KOPT-K1 (cell line): ENCODE results near the gene VILL.

ENCODE experiments used
- H3K27ac ChIP-seq: fragments of 200-600 bp; sonication (generic); 2 replicates; pipeline ENCODE4 v1.5.1; 2016; ENCODE audit warnings: antibody characterized with exemption, mild to moderate bottlenecking, low read depth, low read length; ENCODE audit not compliant: poor library complexity, severe bottlenecking
- H3K36me3 ChIP-seq: fragments of 200-600 bp; sonication (generic); 2 replicates; pipeline ENCODE4 v1.5.1; 2017; ENCODE audit warnings: antibody characterized with exemption, mild to moderate bottlenecking, low read length, moderate library complexity; ENCODE audit not compliant: insufficient read depth
- H3K9me3 ChIP-seq: fragments of 200-600 bp; sonication (generic); 2 replicates; pipeline ENCODE4 v1.5.1; 2017; ENCODE audit warnings: antibody characterized with exemption, low read length, mild to moderate bottlenecking; ENCODE audit not compliant: insufficient read depth, poor library complexity, severe bottlenecking

The VILL gene

DNA sequence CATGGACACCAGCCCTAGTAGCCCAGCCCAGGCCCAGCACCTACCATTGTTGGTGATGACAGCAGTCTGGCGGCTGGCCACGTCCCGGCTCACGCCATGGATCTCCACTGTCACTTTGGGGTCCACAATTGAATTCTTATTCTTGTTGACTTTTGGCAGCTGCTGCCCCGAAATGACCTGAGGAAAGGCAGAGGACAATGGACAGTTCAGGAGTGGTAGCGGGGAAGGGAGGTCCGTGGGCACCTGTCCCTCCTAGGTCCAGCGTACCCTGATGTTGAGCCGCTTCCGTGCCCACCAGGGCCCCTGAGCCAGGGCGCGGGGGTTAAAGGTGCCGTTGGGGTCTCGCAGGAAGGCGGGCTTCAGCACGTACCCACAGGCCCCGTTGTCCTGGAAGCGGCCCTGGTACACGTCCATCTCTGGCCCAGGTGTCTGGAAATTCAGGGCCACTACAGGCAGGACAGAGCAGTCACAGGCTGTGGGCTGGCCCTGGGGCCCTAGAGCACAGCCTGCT is 17.7 kb downstream of the VILL start:
- no peaks in the 10 kb centered on the region for H3K9me3 ChIP-seq
- peaks cover 52% of the 10 kb centered on the region for H3K36me3 ChIP-seq
- no peak overlapping the region for H3K27ac ChIP-seq

DNA sequence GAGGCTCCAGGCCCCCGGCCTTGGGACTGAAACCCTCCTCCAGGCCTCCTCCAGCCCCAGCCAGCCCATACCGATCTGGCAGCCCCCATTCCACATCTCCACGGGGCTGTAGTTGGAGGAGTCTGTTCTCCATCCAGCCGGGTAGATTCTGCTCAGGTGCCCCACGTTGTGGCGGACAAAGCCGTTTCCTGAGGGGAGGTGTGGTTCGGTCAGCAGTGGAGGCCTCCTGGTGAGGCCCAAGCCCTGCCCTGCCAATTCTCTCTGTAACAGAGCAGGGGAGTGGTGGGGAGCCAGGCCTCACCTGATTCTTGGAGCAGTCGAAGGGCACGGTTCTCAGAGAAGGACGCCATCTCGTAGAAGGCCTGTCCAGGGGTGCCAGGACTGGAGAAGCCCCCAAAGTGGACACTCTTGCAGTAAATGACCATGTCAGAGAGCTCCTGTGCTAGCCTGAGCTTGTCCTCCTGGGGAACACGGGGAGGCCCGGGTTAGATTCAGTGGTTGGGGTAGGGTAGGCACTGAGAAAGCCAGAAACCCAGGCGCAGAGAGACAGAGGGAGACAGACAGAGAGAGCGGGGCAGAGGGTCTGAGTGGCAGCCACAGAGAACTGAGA is 18.5 kb downstream of the VILL start:
- Histone ChIP-seq H3K9me3 (no peaks in the 10 kb centered on the region), H3K27ac (no peak overlapping the region), H3K36me3 (peaks cover 44% of the 10 kb centered on the region)

DNA sequence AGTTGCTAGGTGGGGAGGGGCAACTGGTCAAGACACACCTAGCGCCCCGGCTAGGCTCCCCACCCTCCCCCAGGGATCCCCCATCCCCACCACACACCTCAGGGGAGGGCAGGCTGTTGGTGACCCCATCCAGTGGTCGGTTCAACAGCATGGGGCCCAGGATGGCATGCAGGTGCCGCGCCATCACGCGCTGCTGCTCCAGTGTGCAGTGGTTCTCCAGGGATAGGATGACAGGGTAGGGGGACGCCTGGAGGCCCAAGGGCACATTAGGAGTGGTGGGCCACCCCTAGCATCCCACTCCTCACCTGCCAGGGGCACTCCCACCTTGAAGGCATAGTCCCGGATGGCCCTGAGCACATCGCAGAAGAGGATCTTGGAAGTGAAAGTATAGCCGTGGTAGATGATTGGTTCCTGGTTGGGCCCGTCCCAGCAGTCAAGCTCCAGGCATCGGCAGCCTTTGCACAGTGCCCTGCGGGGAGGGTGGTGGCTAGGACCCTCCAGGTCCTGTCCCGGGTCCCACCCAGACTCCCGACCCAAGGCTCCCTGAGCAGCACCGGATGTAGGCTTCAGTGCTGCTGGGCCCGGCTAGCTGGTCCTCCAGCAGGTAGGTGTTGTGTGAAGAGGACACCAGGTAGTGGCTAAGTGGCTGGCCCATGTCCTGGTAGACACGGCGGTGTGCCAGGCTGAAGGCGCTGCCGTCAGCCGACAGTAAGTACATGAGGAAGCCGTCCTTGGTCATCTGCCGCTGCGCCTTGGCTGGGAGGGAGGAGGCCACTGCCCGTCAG is 19.4 kb downstream of the VILL start:
- H3K36me3 ChIP-seq: peaks cover 35% of the 10 kb centered on the region
- no peak overlapping the region for H3K27ac ChIP-seq
- no peaks in the 10 kb centered on the region for H3K9me3 ChIP-seq

DNA sequence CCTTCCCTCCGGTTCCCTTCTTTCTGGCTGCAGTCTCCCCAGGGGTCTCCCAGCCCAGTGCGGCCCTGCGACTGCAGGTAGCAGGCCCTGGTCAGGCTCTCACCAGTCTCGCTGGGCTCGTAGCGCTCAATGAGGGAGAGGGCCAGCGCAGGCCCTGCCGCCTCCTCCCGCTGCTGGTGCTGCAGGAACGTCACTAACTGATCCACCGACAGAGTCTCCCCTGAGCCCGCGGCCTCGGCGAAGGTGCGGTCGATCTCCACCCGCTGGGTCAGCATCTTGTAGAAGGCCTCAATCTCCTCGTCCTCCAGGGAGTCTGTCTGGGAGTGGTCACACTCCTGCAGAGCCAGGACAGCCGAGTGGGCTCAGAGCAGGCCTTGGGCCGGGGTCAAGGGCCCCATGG is 20.5 kb downstream of the VILL start:
- Histone ChIP-seq H3K36me3 (peaks cover 24% of the 10 kb centered on the region; the same call in 1 of the 2 replicates), H3K9me3 (peaks cover 1% of the 10 kb centered on the region), H3K27ac (no peak overlapping the region)

DNA sequence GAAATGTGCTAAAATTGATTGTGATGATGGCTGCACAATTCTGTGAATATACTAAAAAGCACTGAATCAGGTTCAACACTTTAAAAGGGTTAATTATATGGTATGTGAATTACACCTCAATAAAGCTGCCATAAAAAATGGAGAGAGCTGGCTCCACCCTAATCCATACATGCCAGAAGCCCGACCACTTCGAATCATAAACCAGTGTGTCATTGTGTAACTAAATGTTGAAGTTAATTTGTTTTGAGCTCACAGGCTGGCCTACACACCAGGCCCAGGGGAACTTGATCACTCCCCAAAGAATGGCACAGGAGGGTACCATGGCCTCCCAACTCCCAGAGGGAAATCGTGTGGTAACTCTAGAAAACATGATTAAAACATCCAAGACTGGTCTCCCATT is 24.9 kb downstream of the VILL start:
- no peaks in the 10 kb centered on the region for H3K36me3 ChIP-seq
- H3K27ac ChIP-seq: no peak overlapping the region
- H3K9me3 ChIP-seq: peaks cover 5% of the 10 kb centered on the region

DNA sequence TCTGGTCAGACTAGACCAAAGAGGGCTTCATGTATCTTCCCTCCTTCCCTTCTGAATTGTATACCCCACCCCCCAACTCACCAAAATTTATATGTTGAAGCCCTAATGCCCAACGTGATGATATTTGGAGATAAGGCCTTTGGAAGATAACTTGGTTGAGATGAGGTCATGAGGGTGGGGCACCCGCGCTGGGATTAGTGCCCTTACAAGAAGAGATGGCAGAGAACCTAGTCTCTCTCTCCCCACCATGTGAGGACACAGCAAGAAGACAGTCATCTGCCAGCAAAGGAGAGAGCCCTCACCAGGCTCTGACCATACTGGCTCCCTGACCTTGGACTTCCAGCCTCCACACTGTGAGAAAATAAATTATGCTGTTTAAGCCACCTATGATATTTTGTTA is 25.4 kb downstream of the VILL start:
- peaks cover 5% of the 10 kb centered on the region for H3K9me3 ChIP-seq
- no peak overlapping the region for H3K27ac ChIP-seq
- no peaks in the 10 kb centered on the region for H3K36me3 ChIP-seq

DNA sequence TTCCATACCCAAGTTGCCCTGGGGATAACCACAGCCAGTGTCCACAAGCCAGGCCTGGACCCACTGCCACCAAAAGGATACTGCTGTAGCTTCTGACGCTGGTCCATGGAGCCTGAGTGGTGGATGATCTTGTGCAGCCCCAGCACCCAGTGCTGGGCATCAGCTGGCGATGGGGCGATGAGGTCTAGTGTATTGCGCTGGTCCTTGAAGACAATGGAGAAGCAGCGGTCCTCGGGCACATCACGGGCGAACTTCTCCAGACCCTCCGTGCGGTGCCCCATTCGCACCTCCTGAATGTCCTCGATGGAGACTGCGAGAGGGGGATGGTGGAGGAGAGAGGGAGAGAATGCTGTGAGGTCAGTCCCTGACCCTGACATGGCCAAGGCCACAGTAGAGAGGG is 25.8 kb downstream of the VILL start:
- Histone ChIP-seq H3K9me3 (peaks cover 5% of the 10 kb centered on the region), H3K36me3 (no peaks in the 10 kb centered on the region), H3K27ac (no peak overlapping the region)

DNA sequence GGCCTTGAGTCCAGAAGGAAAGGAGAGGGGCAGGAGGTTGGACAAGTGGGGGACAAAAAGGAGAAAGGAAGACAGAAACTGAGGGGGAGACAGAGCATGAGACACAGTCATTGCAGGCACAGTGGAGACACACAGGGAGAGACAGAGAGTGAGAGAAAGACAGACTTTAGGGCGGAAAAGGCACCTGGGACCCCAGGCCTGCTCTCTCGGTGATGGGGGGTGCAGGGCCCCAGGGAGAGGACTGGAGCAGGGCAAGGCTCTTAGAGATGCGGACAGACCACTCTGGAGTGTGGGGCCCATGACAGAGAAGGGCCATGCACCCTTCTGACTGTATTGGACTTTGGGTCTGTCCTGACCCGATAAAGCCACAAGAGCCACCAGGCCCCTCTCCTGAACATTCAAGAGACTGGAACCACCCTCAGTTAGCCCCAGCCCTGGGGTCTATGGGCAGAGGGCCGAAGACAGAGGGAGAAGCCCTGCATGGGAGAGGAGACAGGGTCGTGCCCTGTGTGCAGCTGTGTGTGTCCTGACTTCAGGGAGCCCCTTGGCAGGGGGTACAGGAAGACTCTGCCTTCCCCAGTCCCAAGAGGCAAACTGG is 26.4 kb downstream of the VILL start:
- no peaks in the 10 kb centered on the region for H3K36me3 ChIP-seq
- H3K27ac ChIP-seq: no peak overlapping the region
- peaks cover 5% of the 10 kb centered on the region for H3K9me3 ChIP-seq

DNA sequence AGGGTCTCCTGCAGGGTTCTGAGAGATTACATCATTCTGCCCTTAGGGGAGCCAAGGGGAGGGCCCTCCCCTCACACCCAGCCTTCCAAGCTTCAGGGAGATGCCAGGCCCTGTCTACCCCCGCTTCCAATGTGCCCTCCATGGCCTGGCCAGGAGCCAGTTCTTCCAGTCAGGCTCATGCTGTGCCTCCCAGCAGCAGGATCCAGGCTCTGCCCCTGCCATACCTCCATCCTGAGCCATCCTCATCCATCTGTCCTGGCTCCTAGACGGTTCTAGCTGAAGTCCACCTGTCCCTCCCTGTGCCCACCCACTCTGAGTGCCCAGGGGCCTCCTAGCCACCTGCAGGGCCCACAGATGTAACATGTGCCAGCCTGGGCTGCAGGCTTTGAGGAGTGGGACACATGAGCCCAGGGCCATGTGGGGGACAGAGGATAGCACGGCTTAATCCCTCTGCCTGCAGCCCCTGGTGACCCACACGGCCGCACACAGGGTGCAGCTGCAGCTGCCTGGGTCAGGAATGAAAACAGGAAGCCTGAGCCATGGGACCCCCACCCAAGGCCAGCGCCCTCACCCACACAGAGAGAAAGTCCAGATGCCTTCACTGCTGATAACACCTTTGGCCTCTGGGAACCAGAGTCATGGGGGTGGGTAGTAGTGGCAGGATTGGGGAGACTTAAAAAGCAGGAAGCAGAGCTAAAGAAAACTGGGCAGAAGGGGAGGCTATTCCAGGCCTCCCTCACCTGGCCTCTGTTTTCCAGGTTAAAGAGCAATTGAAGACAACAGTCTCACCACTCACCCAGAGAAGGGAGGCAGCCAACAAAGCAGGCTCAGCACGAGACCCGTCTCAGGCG is 27.1 kb downstream of the VILL start:
- peaks cover 5% of the 10 kb centered on the region for H3K9me3 ChIP-seq
- no peak overlapping the region for H3K27ac ChIP-seq
- no peaks in the 10 kb centered on the region for H3K36me3 ChIP-seq

DNA sequence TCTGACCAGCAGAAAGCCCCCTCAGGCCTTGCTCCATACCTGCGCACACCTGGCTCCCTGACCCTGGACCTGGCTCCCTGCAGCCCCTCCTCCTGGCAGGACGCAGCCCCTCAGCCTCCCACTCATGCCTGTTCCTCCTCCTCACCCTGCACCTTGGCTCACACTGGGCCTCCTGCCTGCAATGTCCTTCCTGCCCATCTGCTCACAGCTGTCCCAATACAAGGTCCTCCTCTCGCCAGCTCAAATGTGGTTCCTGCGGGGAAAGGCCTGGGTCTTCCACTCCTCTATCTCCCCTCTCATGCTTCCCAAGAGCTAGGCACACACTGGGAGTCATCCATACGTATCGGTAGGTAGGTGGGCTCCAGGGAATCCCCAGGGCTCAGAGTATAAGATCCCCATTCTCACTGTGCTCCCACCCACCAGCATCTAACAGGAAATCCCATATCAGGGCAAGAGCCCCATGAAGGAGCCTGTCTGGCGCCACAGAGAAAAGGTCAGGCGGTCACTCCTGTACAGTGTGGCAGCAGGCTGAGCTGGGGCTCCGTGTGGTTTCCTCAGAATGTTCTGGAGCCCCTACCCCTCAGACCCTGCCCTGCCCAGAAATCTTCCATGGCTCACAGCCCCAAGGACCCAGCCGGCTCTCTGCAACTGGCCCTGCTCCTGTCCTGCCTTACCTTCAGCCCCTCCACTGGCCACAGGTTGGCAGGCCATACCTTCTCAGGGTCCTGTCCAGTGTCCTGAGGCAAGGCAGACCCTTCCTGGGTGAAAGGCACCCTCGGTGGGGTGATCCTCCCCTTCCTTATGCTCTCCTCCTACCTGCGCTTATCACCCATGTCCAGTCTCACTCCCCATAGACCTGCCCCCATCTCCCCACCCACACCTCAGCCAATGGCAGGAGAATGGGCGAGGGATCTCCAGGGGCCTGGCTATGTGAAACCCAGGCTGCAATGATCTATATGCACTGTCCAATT is 28.0 kb downstream of the VILL start:
- H3K36me3 ChIP-seq: no peaks in the 10 kb centered on the region
- peaks cover 5% of the 10 kb centered on the region for H3K9me3 ChIP-seq
- H3K27ac ChIP-seq: no peak overlapping the region

DNA sequence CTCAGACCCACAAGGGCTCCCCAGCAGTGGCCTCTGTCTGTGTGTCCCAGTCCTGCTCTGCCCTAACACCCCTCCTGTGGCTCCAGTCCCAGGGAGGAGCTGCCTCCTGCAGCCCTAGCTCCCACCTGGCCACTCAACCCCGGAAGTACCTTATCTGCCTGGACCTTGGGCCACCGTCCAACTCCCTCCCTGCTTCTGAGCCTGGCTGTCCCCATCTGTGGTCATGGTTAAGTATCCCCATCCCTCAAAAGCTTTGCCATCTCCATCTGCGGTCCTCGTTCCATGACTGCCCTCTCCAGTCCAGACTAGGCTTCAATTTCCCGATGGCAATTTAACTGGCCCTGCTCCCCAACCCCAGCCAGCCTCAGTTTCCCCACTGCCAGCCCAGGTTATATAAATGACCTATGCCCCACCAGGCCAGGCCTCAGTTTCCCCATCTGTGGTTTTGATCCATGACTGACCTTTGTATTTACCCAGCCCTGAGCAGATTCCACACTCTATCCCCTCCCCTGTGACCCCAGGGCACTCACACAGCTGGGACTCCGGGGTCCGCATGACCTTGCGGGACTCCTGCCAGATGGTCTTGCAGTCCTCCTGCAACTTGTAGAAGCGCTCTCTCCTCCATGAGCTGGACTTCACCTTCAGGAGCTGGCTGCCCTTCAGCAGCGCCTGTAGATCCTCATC is 29.2 kb downstream of the VILL start:
- Histone ChIP-seq H3K36me3 (no peaks in the 10 kb centered on the region), H3K27ac (no peak overlapping the region), H3K9me3 (peaks cover 5% of the 10 kb centered on the region)

DNA sequence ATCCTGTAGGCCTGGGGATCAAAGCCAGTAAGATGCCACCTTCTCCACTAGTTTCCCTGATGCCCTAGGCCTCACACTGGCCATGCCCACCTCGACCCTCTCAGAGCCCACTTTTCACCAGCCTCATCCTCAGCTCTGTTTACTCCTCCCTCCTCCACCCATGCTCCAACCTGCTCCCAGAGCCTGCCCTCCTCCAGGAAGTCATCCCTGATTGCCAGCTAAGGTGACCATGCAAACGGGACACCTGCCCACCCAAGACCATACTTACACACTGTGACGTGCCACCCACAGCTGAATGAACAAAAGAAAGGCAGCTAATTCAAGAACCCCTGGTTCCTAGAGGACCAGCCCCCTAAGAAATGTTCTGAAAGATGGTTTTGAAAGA is 29.7 kb downstream of the VILL start:
- H3K9me3 ChIP-seq: peaks cover 5% of the 10 kb centered on the region
- H3K36me3 ChIP-seq: no peaks in the 10 kb centered on the region
- no peak overlapping the region for H3K27ac ChIP-seq

DNA sequence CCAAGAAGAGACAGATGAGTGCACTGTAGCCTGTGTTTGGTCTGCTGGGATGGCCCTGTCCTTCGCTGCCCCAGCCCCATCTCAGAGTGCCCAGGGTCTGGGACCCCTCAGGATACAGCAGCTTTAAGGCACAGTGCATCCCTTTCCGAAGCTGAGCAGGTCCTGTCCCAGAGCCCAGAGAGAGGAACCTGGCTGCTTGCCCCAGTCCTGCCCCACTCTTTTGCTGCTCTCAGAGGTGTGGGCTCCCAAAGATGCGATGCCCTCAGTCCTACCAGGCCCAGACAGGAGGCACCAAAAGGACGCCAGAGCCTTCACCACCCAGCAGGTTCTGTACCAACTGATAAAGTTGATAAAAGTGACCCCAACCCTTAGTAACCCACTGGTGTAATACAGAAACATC is 30.6 kb downstream of the VILL start:
- peaks cover 3% of the 10 kb centered on the region for H3K9me3 ChIP-seq
- H3K36me3 ChIP-seq: no peaks in the 10 kb centered on the region
- H3K27ac ChIP-seq: no peak overlapping the region

DNA sequence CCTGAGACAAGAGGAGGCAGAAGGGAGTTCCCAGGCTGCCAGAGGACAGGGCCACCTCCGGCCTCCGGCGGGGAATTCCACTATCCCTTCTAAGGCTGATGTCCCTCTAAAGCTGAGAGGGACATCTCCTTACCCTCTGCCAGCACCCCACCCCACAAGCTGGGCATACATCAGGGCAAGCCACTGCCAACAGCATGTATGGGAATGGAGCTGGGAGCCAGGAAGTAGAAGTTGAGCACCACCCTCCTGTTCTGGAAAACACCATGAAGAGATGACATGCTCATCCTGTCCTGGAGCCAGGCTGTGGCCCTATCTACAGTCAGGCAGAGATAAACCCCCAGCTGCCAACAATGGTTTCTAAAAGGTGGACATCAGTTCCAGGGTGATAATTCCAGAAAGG is 31.7 kb downstream of the VILL start:
- Histone ChIP-seq H3K27ac (no peak overlapping the region), H3K36me3 (no peaks in the 10 kb centered on the region), H3K9me3 (no peaks in the 10 kb centered on the region)
